IMR-90 (cell line): ENCODE data around the gene STAC. TPM values are rescaled to one million over a fixed set of nuclear protein-coding genes. Genes with fewer than 3 reads are reported as not detected.

ENCODE experiments used
- ATAC-seq: fragments of 200-7000 bp; cut with Tn5 transposase; 2 replicates; pipeline ENCODE4 v1.9.1; 2020; ENCODE audit warnings: low read depth, mild to moderate bottlenecking, moderate library complexity
- BruUV-seq: library from RNA; stranded (reverse); fragments of 400-500 nt; replicated peaks from 2 replicates; lab custom pipeline; 2021; lab: Mats Ljungman, UMichigan
- CTCF ChIA-PET: fragments of 300-600 bp; formaldehyde crosslinking; extraction: SDS; loops from one replicate; lab custom pipeline; 2021; ENCODE audit warnings: antibody characterized with exemption; lab: Yijun Ruan, JAX
- POLR2A ChIA-PET: fragments of 300-600 bp; sonication (Branson Sonifier 250); formaldehyde crosslinking; loops from one replicate; lab custom pipeline; 2022; ENCODE audit warnings: antibody characterized with exemption; ENCODE audit not compliant: unreplicated experiment; lab: Charles Lee
- DNase-seq: peaks from one replicate; pipeline ENCODE4 v3.0.0; 2013
- H2AFZ ChIP-seq: replicated peaks from 2 replicates; pipeline ENCODE3; 2013; ENCODE audit warnings: low read length, mild to moderate bottlenecking; ENCODE audit not compliant: poor library complexity
- H2AK5ac ChIP-seq: 2 replicates; pipeline ENCODE4 v1.6.1; 2013; ENCODE audit warnings: low read depth, low read length, inconsistent platforms
- H2AK9ac ChIP-seq: replicated peaks from 2 replicates; pipeline ENCODE3; 2013; ENCODE audit warnings: mild to moderate bottlenecking, low read depth, low read length, moderate library complexity; ENCODE audit not compliant: poor library complexity
- H2BK120ac ChIP-seq: 2 replicates; pipeline ENCODE4 v1.6.1; 2013; ENCODE audit warnings: low read depth, low read length, inconsistent platforms
- H2BK15ac ChIP-seq: 3 replicates; pipeline ENCODE4 v1.6.1; 2013; ENCODE audit warnings: low read depth, low read length, inconsistent platforms
- H2BK20ac ChIP-seq: 2 replicates; pipeline ENCODE4 v1.6.1; 2013; ENCODE audit warnings: low read depth, mild to moderate bottlenecking, inconsistent platforms, low read length, moderate library complexity
- H2BK5ac ChIP-seq: 2 replicates; pipeline ENCODE4 v1.6.1; 2013; ENCODE audit warnings: mild to moderate bottlenecking, low read depth, low read length, inconsistent platforms; ENCODE audit not compliant: poor library complexity, severe bottlenecking
- H3K14ac ChIP-seq: replicated peaks from 2 replicates; pipeline ENCODE4 v1.6.1; 2013; ENCODE audit warnings: low read depth, low read length, inconsistent platforms
- H3K18ac ChIP-seq: 2 replicates; pipeline ENCODE4 v1.6.1; 2013; ENCODE audit warnings: low read depth, low read length, control low read depth
- H3K23ac ChIP-seq: 2 replicates; pipeline ENCODE4 v1.6.1; 2013; ENCODE audit warnings: low read depth, low read length, inconsistent platforms
- H3K27ac ChIP-seq: 2 replicates; pipeline ENCODE4 v1.5.1; 2013; ENCODE audit warnings: mild to moderate bottlenecking, control low read depth, low read length; ENCODE audit not compliant: insufficient read depth
- H3K27me3 ChIP-seq: 2 replicates; pipeline ENCODE4 v1.6.1; 2013; ENCODE audit warnings: low read length; ENCODE audit not compliant: control insufficient read depth, insufficient read depth
- H3K36me3 ChIP-seq: 2 replicates; pipeline ENCODE4 v1.6.1; 2013; ENCODE audit warnings: low read length, mixed read lengths; ENCODE audit not compliant: control insufficient read depth, insufficient read depth
- H3K4ac ChIP-seq: 2 replicates; pipeline ENCODE4 v1.6.1; 2013; ENCODE audit warnings: low read depth, low read length, inconsistent platforms
- H3K4me1 ChIP-seq: 2 replicates; pipeline ENCODE4 v1.6.1; 2013; ENCODE audit warnings: low read length, mixed read lengths; ENCODE audit not compliant: control insufficient read depth, insufficient read depth
- H3K4me2 ChIP-seq: 2 replicates; pipeline ENCODE4 v1.6.1; 2013; ENCODE audit warnings: low read depth, mild to moderate bottlenecking, control low read depth, low read length, moderate library complexity
- H3K4me3 ChIP-seq: 2 replicates; pipeline ENCODE4 v1.5.1; 2013; ENCODE audit warnings: low read depth, mild to moderate bottlenecking, control low read depth, low read length, moderate library complexity; ENCODE audit not compliant: insufficient read depth
- H3K56ac ChIP-seq: 2 replicates; pipeline ENCODE4 v1.6.1; 2013; ENCODE audit warnings: low read length, inconsistent platforms; ENCODE audit not compliant: insufficient read depth; ENCODE audit errors: extremely low read depth
- H3K79me1 ChIP-seq, 2 experiments: 2 replicates each; pipeline ENCODE4 v1.6.1; 2013; ENCODE audit warnings: low read length in 2 of 2, inconsistent platforms in 1 of 2, low read depth in 1 of 2
- H3K9ac ChIP-seq: 2 replicates; pipeline ENCODE4 v1.6.1; 2013; ENCODE audit warnings: low read depth, low read length, control low read depth
- H3K9me1 ChIP-seq: 2 replicates; pipeline ENCODE4 v1.6.1; 2013; ENCODE audit warnings: low read length, inconsistent platforms; ENCODE audit not compliant: insufficient read depth
- H3K9me3 ChIP-seq: 2 replicates; pipeline ENCODE4 v1.6.1; 2013; ENCODE audit warnings: low read length; ENCODE audit not compliant: control insufficient read depth, insufficient read depth
- H4K20me1 ChIP-seq: 2 replicates; pipeline ENCODE4 v1.6.1; 2013; ENCODE audit warnings: low read length, inconsistent platforms; ENCODE audit not compliant: insufficient read depth
- H4K5ac ChIP-seq: 2 replicates; pipeline ENCODE4 v1.6.1; 2013; ENCODE audit warnings: mild to moderate bottlenecking, low read depth, low read length, control low read depth
- H4K8ac ChIP-seq, 2 experiments: 2 replicates each; pipeline ENCODE4 v1.6.1; 2013; ENCODE audit warnings: low read depth in 2 of 2, low read length in 2 of 2, control low read depth in 1 of 2, inconsistent platforms in 1 of 2
- H4K91ac ChIP-seq: 2 replicates; pipeline ENCODE4 v1.6.1; 2013; ENCODE audit warnings: low read depth, low read length, inconsistent platforms; ENCODE audit not compliant: insufficient read depth
- BHLHE40 ChIP-seq: fragments of 150-350 bp; IDR thresholded peaks from 2 replicates; pipeline ENCODE4 v1.6.1; 2016; ENCODE audit warnings: mild to moderate bottlenecking, low read depth, low read length
- CEBPB ChIP-seq: IDR thresholded peaks from 2 replicates; pipeline ENCODE4 v1.6.1; 2012; ENCODE audit warnings: low read depth, low read length, improper control_type of control experiment
- CHD1 ChIP-seq: IDR thresholded peaks from 2 replicates; pipeline ENCODE4 v1.6.1; 2012; ENCODE audit warnings: low read depth, low read length, improper control_type of control experiment
- ELK1 ChIP-seq: fragments of 150-350 bp; IDR thresholded peaks from 2 replicates; pipeline ENCODE4 v1.6.1; 2016; ENCODE audit warnings: low read depth, mild to moderate bottlenecking, low read length, moderate library complexity, borderline replicate concordance
- FOS ChIP-seq: fragments of 150-350 bp; IDR thresholded peaks from 2 replicates; pipeline ENCODE4 v1.6.1; 2016; ENCODE audit warnings: low read depth, low read length
- MAFK ChIP-seq: IDR thresholded peaks from 2 replicates; pipeline ENCODE4 v1.6.1; 2012; ENCODE audit warnings: low read depth, low read length, improper control_type of control experiment
- MAZ ChIP-seq: IDR thresholded peaks from 2 replicates; pipeline ENCODE4 v1.6.1; 2012; ENCODE audit warnings: low read depth, mild to moderate bottlenecking, low read length, improper control_type of control experiment, moderate library complexity, borderline replicate concordance
- MXI1 ChIP-seq: IDR thresholded peaks from 2 replicates; pipeline ENCODE4 v1.6.1; 2012; ENCODE audit warnings: low read depth, mild to moderate bottlenecking, low read length, moderate library complexity, borderline replicate concordance
- NFE2L2 ChIP-seq: fragments of 150-350 bp; IDR thresholded peaks from 2 replicates; pipeline ENCODE4 v1.6.1; 2016; ENCODE audit warnings: low read depth, mild to moderate bottlenecking, low read length
- POLR2A ChIP-seq: IDR thresholded peaks from 2 replicates; pipeline ENCODE4 v1.6.1; 2012; ENCODE audit warnings: mild to moderate bottlenecking, low read depth, low read length
- RAD21 ChIP-seq: IDR thresholded peaks from 2 replicates; pipeline ENCODE4 v1.6.1; 2012; ENCODE audit warnings: low read length, improper control_type of control experiment
- RCOR1 ChIP-seq: IDR thresholded peaks from 2 replicates; pipeline ENCODE4 v1.6.1; 2012; ENCODE audit warnings: mild to moderate bottlenecking, low read length, improper control_type of control experiment; ENCODE audit not compliant: insufficient replicate concordance
- RFX5 ChIP-seq: IDR thresholded peaks from 2 replicates; pipeline ENCODE4 v1.8.0; 2012; ENCODE audit warnings: low read depth, mild to moderate bottlenecking, low read length, moderate library complexity
- WGBS, 2 experiments: methylation state at CpG; one replicate each; pipeline versions ENCODE4 v1.1.5 to v1.1.7; 2013; ENCODE audit warnings: missing lambda C conversion rate in 2 of 2; ENCODE audit not compliant: insufficient read length in 1 of 2; ENCODE audit errors: extremely low coverage in 2 of 2; 5-methylcytosine and 5-hydroxymethylcytosine counted together
- dilution Hi-C: fragments of 300-500 bp; cut with HindIII; formaldehyde crosslinking; loops from one replicate; pipeline ENCODE4 v1.14.3; 2018; ENCODE audit warnings: low sequenced_read_pairs; ENCODE audit not compliant: unreplicated experiment
- in situ Hi-C: fragments of 300-500 bp; cut with MboI; formaldehyde crosslinking; loops from 3 replicates; pipeline ENCODE4 v1.14.3; 2019; ENCODE audit warnings: low sequenced_read_pairs, inconsistent platforms, mixed read lengths
- intact Hi-C: fragments of 100-400 bp; cut with micrococcal nuclease; formaldehyde crosslinking; loops from 2 replicates; pipeline ENCODE4 v1.10.0; 2022
- polyA plus RNA-seq, 3 experiments: library from polyadenylated mRNA; depleted of rRNA; stranded (reverse); fragments of >200 nt; gene quantifications; 2 replicates each; pipeline ENCODE4 v1.2.3, GENCODE V29; 2012; ENCODE audit warnings: low replicate concordance in 1 of 3
- total RNA-seq: library from RNA; depleted of rRNA; stranded (reverse); fragments of >200 nt; gene quantifications from 2 replicates; pipeline ENCODE4 v1.2.3, GENCODE V29; 2012
- TF ChIP-seq, protein P1 (sequence below): fragments of 150-350 bp; IDR thresholded peaks from 2 replicates; pipeline ENCODE4 v1.6.1; 2017; ENCODE audit warnings: mild to moderate bottlenecking, antibody characterized with exemption, low read length, low read depth

The STAC gene
- total and polyA plus RNA-seq, 2 of the 4 experiments (the other 2 are of a cell fraction), result 0.19 to 0.36 TPM

- Histone ChIP-seq H2BK15ac (no peak overlapping the region), H2AK9ac (no peak overlapping the region), H3K27me3 (no peaks in the 10 kb centered on the region), H3K4me3 (no peak overlapping the region), H3K14ac (no peak overlapping the region), H3K4me2 (no peak overlapping the region), H3K4me1 (no peaks in the 10 kb centered on the region), H2BK20ac (no peak overlapping the region), H2BK120ac (no peak overlapping the region), H3K27ac (no peak overlapping the region), H3K9ac (no peak overlapping the region), H3K56ac (no peak overlapping the region), H2AK5ac (no peak overlapping the region), H4K8ac (no peak overlapping the region), H3K23ac (no peak overlapping the region), H3K79me1 (no peaks in the 10 kb centered on the region), H3K18ac (no peak overlapping the region), H3K9me1 (no peaks in the 10 kb centered on the region), H3K9me3 (0 out of 2 replicates have a peak, but pooled peaks cover 1% of the 10 kb centered on the region), H3K36me3 (no peaks in the 10 kb centered on the region), H3K4ac (no peak overlapping the region), H2AFZ (no peak overlapping the region), H4K20me1 (no peaks in the 10 kb centered on the region), H2BK5ac (no peak overlapping the region), H4K5ac (no peak overlapping the region), H4K91ac (no peak overlapping the region)
- no TSS peak for BruUV-seq
- ChIA-PET CTCF (no interaction called here), POLR2A (no interaction called here)
- no peak for TF ChIP-seq CEBPB
- no peak for TF ChIP-seq FOS
- TF ChIP-seq MAFK, result no peak
- TF ChIP-seq MXI1, result no peak
- no peak for TF ChIP-seq BHLHE40
- TF ChIP-seq POLR2A, result no peak
- TF ChIP-seq RCOR1, result no peak
- TF ChIP-seq MAZ, result no peak
- no peak for TF ChIP-seq CHD1
- TF ChIP-seq RFX5, result no peak
- no peak for TF ChIP-seq NFE2L2
- TF ChIP-seq, protein P1, sequence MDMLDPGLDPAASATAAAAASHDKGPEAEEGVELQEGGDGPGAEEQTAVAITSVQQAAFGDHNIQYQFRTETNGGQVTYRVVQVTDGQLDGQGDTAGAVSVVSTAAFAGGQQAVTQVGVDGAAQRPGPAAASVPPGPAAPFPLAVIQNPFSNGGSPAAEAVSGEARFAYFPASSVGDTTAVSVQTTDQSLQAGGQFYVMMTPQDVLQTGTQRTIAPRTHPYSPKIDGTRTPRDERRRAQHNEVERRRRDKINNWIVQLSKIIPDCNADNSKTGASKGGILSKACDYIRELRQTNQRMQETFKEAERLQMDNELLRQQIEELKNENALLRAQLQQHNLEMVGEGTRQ, result no peak
- TF ChIP-seq ELK1, result no peak
- TF ChIP-seq RAD21, result no peak
- ATAC-seq (no peak), DNase-seq (no peak)
- intact Hi-C loops, result no loop called here
- dilution Hi-C loops, result no loop called here
- no CpG with 5 or more reads among the region's 5 CpGs for WGBS, 2 experiments
- in situ Hi-C loops, result no loop called here
Measured at GRCh38 chr3:36457667-36458066, 77.4 kb downstream of the STAC start.
